Left colon (tissue), 2 donors: ENCODE data around the gene SKAP1. TPM values are rescaled to one million over a fixed set of nuclear protein-coding genes. Genes with fewer than 3 reads are reported as not detected.
A peak's percentile ranks its signal among the peaks of the same experiment; 100 is the strongest.

Experiments used
- ATAC-seq: fragments of 200-7000 bp; cut with Tn5 transposase; one replicate; pipeline ENCODE4 v1.9.1; 2020; ENCODE audit warnings: mild to moderate bottlenecking, moderate library complexity
- DNase-seq, 2 donors: peaks; one replicate each; pipeline ENCODE4 v3.0.0-alpha.2; 2020
- intact Hi-C, 2 donors: fragments of 100-400 bp; cut with DNase I in 1 of 2; cut with micrococcal nuclease in 1 of 2; formaldehyde crosslinking; loops; one replicate each; pipeline versions ENCODE4 v1.11.2 to v1.14.0; 2022; cut with DNase I, micrococcal nuclease
- total RNA-seq, 2 donors: library from RNA; stranded (reverse); fragmentation: NEBNext Ultra II Directional; extraction: Animal tissue kit (Norgen Biotek cat#: 25700); gene quantifications; one replicate each; pipeline ENCODE4 v1.2.1, GENCODE V29; 2021
- donor health status: DM: no; HTN: no; CAD: no.
- donor health status: DM: yes; HTN: yes; CAD: no.

The SKAP1 gene
- total RNA-seq, 2 donors from 2014 or later = 1.2 to 2.5 TPM

DNA sequence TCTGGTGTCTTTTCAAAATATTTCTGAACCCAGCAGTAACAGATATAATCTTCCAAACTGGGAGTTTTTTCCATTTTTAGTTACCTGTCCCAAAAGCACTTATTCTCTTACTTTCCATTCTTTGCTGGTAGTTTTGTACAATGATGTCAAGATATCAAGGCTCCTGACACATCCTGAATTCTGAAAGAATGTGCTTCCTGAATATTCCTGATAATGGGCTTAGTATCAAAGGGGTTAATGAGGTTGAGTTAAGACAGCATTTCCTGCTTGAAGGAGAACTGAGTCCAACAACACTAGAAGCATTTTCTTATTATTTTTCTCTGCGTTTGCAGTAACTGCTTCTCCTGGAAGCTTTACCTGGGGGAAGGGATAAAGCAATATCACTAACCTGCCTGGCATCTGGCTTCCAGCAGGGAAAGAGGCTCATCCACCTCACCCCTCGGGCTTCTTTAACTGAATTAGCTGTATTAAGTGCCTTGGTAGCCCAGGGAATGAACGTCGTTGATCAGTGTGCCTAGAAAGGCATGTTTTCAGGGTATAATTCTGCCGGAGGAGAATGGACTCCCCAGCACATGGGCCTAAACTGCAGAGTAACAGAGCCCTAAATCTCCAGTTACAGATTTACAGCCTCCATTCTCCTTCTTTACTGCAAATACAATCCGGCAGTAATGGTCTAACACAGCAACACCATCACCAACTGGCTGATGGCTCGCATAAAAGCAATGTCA lies 188.1 kb downstream of the SKAP1 start:
- intact Hi-C loops = no loop called here
- no peak for DNase-seq
- no peak for ATAC-seq

DNA sequence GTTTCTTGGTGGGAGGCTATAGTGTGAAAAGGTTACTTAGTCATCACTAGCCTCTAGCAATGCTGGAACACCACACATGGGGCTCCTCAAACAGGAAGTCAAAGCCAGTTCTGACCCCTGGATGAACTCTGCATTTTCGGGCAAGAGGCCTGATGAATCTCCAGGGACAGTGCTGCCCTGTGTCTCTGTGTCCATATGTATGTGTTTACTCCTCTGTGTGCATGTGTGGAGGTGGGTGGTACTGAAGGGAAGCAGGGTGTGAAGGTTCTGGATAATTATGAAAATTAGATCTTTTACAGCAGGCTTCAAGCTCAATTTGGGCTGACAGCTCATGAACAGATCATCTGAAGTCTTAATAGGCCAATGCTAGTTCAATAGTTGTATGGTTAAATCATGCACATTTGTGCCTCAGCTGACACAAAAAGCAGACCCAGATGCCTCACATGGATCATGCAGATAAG lies 188.9 kb downstream of the SKAP1 start:
- DNase-seq (peak in 1 of 2 donors; percentile 30), ATAC-seq (no peak)
- intact Hi-C loops = no loop called here

DNA sequence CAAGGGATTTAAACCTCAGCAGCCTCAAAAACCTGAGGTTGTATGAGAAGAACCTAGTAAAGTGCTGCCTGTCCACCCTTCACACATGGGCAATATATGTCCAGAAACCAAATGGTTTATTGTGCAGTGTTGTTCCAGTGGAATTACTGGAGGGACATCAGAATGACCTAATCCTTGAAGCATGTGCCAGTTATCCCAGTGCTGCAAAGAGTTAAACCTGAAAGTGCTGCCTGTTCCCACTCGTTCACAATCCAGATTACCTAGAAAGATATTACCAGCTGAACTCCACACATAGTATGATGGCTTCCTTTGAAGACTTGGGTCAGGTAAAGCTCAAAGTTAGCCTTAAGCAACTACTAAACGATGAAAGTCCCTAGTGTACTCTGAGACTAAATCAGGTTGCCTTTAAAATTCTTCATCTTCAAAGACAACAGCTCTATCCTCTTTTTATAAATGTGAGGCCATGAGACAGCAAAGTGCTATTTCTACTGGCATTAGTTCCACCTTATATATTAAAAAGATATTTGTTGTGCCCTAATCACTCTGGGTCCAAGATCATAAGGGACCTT lies 189.4 kb downstream of the SKAP1 start:
- no peak for DNase-seq
- ATAC-seq = no peak
- intact Hi-C loops = no loop called here

DNA sequence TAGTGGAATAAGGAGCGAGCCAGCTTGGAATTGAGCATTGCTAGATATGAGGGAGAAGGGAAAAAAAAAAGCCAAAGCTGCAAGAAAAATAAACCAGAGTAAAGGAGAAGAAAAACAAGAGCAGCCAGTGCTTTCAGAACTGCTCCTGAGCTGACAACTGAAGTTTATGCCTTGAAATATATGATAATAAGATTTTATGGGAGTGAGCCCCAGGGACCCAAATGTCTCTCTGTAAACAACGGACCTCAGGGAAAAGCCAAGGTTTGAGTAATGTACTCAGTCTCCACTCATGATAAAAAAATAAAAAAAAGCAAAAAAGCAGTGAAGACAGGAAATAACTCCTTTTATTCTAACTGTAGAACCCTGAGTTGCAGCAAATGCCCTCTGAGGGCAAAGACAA lies 189.9 kb downstream of the SKAP1 start:
- ATAC-seq (no peak), DNase-seq (no peak)
- intact Hi-C loops = no loop called here

DNA sequence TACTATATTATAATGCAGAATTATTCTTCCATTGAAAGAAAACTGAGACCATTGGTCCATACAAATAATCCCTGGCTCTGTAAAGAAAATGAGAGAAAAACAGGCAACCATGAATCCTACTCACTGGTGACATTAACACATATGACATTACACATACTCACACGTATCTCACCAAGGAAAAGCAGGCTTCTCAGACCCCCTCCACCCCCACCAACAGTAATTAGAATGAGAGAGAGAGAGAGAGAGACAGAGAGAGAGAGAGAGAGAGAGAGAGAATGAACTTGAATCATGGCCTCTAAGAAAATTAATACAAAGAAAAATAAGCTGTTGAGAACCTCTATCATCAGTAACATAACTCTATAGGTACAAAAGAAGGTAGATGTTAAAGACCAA lies 190.4 kb downstream of the SKAP1 start:
- no peak for DNase-seq
- intact Hi-C loops = no loop called here
- no peak for ATAC-seq

DNA sequence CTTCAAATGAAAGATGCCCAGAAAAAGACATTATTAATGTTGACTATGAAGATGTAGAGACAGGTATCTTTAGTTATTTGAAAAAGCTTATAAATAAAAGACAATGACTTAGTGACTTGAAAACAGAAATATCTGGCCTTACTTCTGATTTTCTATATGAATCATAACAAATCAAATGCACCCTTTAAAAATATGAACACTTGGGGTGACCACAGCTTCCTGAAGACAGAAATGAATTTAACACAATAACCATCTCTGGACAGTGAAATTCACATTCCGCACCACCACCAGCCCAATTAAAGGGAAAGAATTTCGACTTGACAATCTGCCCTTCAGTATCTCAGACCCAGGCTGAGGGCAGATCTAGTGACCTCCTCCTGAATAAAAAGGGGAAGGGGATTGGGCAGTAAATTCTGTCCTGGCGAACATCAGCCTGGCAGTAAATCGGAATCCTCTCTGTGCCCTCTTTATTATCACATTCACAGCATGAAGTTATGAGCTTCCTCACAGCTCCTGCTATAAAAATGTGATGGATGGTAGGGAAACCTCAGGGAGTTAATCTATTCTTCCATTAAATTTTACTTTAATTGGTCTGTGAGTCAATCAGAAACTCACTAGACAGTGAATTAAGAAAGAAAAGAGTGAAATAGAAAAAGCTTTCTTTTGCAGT lies 190.9 kb downstream of the SKAP1 start:
- DNase-seq = no peak
- intact Hi-C loops = no loop called here
- no peak for ATAC-seq

DNA sequence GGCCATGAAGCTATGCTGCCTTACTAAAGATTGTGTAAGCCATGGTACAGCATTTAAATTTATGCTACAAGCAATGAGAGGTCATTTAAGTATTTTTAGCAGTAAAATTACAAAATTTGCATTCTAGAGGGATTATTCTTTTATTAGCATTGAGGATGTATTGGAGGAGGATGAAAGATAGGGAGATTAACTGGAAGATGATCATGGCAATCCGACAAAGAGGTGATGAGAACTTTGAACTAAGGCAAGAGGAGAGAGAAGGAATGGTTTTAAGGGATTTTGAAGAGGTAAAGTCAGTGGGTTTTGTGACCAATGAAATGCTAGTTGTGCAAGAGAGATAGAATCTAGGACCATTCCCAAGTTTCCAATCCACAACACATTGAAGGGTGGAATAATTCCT lies 192.6 kb downstream of the SKAP1 start:
- ATAC-seq (no peak), DNase-seq (no peak)
- intact Hi-C loops = no loop called here

DNA sequence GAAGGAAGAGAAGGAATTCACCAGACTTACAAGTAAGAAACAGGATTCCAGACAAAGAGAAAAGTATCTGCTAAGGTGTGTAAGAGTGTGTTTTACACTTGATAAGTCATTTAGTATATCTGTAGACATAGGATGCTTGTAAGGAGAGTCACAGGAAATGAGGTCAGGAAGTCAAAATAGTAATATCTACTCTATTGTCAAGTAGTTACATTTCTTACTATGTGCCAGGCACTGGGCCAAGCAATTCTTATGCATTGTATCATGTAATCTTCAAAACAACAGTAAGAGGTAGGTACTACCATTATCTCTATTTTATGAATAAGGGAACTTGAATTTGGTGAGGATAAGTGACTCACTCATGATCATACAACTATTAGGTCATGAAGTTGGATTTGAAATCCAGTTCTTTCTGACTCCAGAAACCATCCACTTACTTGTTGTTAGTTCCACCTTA lies 193.3 kb downstream of the SKAP1 start:
- no peak for DNase-seq
- no peak for ATAC-seq
- intact Hi-C loops = no loop called here

DNA sequence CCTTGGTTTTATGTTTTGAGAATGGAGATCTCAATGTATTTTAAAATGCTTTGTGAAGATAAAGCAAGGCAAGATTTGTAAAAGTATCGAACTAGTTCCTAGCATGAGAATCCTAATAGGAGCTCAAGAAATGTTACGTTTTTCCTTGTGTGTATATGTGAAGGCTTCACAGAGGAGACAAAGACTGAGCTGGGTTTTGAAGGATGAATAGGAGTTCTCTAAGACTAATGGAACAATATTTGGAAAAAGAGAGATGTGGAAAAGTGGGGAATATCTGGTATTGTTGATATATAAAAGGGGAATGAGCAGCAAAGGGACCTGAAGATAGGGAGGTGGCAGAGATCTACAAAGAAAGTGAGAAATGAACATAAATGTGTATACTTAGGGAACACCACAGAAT lies 195.1 kb downstream of the SKAP1 start:
- intact Hi-C loops = no loop called here
- ATAC-seq (no peak), DNase-seq (no peak)

DNA sequence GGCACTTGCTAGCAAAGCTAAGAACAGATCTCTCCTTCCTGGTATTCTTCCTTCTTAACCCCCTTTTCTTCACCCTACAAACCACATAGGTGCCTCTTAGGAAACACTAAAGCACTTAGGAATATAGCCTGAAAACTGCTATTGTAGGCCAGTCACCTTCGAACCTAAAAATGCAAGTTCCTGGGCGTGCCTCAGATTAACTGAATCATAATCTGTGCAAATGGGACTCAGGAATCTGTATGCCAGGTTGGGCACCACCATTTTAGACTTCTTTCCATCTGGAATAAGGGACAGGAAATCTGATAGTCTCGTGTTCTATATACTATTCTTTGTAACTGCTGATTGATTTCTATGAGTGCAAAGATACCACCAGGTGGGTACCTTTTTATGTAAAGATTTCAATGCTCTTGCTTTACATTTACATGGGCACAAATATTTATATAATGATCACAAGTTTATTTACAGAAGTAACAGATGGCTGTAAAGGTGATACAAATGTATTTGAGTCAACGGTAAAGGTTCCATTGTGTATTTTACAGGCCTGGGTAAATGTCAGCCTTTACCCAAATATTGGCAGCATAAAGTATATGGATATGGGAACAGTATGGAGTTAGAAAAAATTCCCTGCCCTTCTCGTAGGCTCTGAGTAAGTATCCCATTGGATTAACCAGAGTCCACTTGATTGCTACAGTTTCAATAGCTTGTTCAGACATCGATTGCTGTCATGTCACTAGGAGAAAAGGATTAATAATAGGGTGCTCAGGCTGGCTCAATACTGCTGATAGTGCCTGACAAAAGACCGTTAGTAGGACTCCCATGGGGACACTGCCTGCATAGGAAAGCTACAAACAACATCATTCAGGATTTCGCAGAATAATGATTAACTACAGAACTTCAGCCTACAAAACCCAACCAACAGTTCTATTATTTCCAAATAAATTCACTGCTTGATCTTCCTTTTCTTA lies 197.7 kb downstream of the SKAP1 start:
- ATAC-seq (peak; percentile 64), DNase-seq (no peak)
- intact Hi-C loops = no loop called here

DNA sequence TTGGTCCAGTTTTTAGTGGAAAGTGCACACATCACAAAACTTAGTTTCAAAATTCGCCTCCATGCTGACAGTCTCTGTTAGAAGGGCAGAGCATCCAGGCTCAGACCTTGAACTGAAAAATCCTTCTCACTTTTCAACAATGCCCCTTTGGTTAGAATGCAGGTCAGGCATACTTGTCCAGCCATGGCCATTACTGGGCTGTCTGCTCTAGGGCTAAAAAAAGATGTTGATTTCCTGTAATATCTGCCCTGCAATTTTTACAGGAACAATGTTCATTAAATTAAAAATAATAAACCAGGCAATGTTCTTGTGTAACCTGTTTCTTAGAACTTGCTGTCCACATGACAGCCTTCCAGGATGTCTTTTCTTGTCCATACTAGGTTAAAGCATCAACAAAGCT lies 200.1 kb downstream of the SKAP1 start:
- no peak for ATAC-seq
- no peak for DNase-seq
- intact Hi-C loops = no loop called here

DNA sequence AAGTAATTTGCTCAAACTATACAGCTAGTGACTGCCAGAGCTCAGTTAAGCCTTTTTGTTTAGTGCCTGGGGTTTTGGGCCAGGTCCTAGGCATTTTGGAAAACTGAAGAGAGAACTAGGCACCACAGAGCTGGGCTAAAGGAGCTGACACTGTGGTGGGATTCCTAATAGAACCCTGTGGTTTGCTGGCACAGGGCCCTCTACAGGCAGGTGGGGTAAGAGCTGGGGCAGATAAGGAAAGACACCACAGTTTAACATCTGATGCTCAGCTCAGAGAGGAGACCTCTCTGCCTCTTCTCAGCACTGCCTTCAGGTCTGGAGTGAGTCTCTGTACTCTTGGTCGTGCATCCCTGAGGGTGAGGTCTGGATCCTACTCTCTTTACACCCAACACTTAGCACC lies 201.3 kb downstream of the SKAP1 start:
- DNase-seq (no peak), ATAC-seq (no peak)
- intact Hi-C loops = no loop called here

DNA sequence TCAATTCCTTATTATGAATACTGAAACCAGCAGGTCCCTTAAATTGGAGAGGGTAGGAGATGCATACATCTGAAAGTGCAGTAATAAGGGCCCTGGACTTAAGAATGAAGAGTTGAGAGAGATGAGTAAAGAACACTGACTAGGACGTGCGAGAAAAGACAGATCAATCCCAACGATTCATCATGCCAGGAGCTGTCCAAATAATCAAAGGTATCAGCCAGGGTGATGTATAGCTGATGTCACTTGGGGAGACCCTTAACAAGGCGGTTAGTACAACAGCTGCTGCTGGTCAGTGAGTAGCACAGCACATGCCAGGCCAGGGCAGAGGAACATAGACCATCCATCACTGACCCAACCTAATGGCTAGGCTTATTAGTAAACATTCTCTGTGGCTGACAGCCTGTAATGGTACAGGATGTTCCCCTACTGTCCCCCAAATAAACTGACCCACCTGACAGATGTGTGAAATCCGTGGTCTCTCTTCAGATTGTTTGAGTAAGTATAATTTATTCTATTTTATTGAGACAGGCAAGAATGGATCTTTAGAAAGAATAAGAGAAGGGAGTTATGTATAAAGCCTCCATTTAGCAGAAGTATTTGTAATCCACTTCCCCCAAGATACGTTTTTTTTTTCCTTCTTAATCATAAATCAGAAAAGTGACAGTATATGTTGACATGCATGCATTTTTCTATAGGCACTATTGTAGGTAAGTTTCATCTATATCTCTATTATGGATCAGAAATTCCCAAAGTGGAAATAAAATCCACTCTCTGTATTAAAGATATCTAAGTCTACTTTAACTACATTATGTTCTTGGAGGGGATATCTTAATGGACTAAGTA lies 204.1 kb downstream of the SKAP1 start:
- DNase-seq = no peak
- ATAC-seq = no peak
- intact Hi-C loops = no loop called here

DNA sequence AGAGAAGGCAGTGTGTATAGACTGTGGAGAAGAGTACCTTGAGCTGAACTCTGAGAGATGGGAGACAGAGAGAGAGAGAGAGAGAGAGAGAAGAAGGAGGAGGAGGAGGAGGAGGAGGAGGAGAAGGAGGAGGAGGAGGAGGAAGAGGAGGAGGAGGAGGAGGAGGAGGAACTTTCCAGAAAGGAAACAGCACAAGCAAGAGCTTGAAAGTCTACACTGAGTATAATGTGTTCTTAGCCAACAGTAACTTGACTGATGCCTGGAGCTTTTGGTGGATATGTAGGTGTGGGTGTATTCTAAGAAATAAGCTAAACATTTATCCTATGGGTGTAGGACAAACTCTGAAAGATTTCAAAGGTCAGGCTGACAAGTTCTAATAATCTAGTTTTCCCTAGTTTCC lies 206.1 kb downstream of the SKAP1 start:
- intact Hi-C loops = no loop called here
- ATAC-seq = no peak
- no peak for DNase-seq

DNA sequence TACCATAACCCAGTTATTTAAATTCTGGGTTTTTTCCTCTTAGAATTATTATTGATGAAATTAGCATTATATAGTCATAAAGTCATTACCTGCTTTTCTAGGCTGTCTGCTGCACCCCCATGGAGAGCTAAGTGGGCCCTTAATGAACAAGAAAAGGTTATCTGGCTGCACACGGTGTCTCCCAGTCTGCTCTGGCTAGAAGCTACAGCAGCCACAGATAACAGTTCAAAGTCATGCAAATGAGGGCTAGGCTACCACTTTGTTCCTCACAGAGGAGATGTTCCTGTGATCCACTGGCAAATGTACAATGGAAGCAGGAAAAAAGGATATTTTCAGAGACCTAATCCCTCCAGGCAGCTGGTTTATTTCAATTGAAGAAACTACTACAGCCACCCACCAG lies 210.4 kb downstream of the SKAP1 start:
- no peak for ATAC-seq
- intact Hi-C loops = no loop called here
- DNase-seq = no peak

DNA sequence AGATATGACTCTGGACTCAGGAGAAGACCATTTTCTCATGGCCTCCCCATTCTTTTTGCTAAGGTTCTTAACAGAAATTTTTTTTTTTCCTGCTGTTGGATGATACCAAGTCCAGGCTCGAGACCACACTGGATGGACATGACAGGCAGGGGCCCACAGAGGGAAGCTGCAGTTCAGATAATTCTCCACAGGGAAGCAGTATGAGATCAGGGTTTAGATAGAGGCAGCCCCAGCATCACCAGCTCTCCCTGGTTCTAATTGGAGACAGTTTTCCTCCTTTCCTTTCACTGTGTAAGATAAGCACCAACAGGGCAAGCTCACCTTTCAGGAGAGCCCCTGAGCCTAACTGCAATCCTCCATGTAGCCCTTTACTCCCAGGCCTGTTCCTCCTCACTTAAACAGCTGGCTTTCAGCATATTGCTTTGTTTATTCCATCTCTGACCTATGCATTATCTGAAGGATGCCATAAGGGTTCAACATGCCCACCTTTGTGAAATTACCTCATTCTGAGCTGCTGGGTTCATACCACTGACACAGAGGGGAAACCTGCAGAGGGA lies 214.4 kb downstream of the SKAP1 start:
- ATAC-seq (peak; percentile 94), DNase-seq (peak in 1 of 2 donors; percentile 9)
- intact Hi-C loops = no loop called here

DNA sequence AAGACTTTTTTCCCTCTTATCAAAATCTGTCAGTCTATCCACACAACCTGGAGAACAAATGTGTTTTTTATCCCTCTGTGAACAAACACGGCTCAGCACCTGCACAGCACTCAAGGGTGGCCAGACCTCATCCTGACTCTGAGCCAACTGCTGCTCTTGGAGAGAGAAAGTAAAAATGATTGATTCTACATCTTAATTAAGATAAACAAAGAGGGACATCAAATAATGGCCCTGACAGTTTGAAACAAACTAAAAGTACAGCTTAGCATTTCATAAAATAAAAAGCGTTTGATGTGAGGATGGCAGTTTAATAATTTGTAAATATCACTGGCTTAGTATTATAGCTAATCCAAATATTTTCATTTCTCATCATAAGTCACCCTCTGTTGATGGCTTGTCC lies 216.2 kb downstream of the SKAP1 start:
- intact Hi-C loops = no loop called here
- ATAC-seq = no peak

DNA sequence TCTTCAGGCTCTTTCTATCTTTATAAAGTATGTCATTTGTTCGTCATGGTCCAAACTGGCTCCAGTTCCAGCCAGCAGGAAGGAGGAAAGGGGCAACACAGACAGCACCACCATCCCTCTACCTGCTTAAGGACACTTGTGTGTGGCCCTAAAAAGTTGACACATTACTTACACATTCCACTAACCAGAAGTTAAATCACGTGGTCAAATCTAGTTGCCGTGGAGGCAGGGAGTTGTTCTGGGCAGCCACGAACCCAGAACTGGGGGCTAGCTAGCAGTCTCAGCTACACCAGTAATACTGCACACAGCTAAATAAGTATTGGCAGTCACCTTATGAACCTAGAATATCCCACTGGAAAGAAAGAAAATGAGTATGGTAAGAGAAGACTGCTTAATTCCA lies 218.2 kb downstream of the SKAP1 start:
- intact Hi-C loops = no loop called here
- DNase-seq (no peak), ATAC-seq (no peak)

More for the DNA sequence above, 216.2 kb downstream of the SKAP1 start:
- no peak for DNase-seq
